HepG2 (cell line): ENCODE measurements around the gene MAP3K3. TPM values are rescaled to one million over a fixed set of nuclear protein-coding genes. Genes with fewer than 3 reads are reported as not detected.
A peak's percentile ranks its signal among the peaks of the same experiment; 100 is the strongest.

Source experiments
- DNMT1 ChIP-seq: sonication (generic); formaldehyde crosslinking; IDR thresholded peaks from 2 replicates; pipeline ENCODE4 v1.5.1; 2020; ENCODE audit warnings: mild to moderate bottlenecking, missing genetic modification reagents
- ESRRA ChIP-seq: sonication (generic); formaldehyde crosslinking; IDR thresholded peaks from 2 replicates; pipeline ENCODE4 v1.5.1; 2020; ENCODE audit warnings: mild to moderate bottlenecking, low read depth, missing genetic modification reagents
- GMEB2 ChIP-seq: IDR thresholded peaks from 2 replicates; pipeline ENCODE4 v1.6.1; 2016; ENCODE audit warnings: missing biosample characterization, missing genetic modification reagents, low read depth
- HOXD1 ChIP-seq: sonication (generic); formaldehyde crosslinking; IDR thresholded peaks from 2 replicates; pipeline ENCODE4 v1.5.0; 2020; ENCODE audit warnings: missing genetic modification reagents
- MIER2 ChIP-seq: IDR thresholded peaks from 2 replicates; pipeline ENCODE4 v1.6.1; 2016; ENCODE audit warnings: missing biosample characterization, missing genetic modification reagents
- RBM22 ChIP-seq: fragments of 200-400 bp; formaldehyde crosslinking; optimal IDR thresholded peaks from 2 replicates; pipeline ENCODE3; 2017; ENCODE audit warnings: mild to moderate bottlenecking, low read length, moderate library complexity
- SETDB1 ChIP-seq: sonication (generic); formaldehyde crosslinking; IDR thresholded peaks from 2 replicates; pipeline ENCODE4 v1.5.1; 2020; ENCODE audit warnings: missing genetic modification reagents, mild to moderate bottlenecking, borderline replicate concordance
- SMYD3 ChIP-seq: sonication (generic); formaldehyde crosslinking; IDR thresholded peaks from 2 replicates; pipeline ENCODE4 v1.8.1; 2023; ENCODE audit warnings: mild to moderate bottlenecking, missing genetic modification reagents
- TBP ChIP-seq: sonication (generic); formaldehyde crosslinking; IDR thresholded peaks from 2 replicates; pipeline ENCODE4 v1.5.0; 2020; ENCODE audit warnings: missing genetic modification reagents
- ZBED4 ChIP-seq: sonication (generic); formaldehyde crosslinking; IDR thresholded peaks from 2 replicates; pipeline ENCODE4 v1.4.0; 2020; ENCODE audit warnings: missing genetic modification reagents, borderline replicate concordance
- ZC3H13 ChIP-seq: sonication (generic); formaldehyde crosslinking; IDR thresholded peaks from 2 replicates; pipeline ENCODE4 v1.8.1; 2023; ENCODE audit warnings: mild to moderate bottlenecking, missing genetic modification reagents, moderate library complexity
- ZFP90 ChIP-seq: sonication (generic); formaldehyde crosslinking; IDR thresholded peaks from 2 replicates; pipeline ENCODE4 v1.8.0; 2022; ENCODE audit warnings: missing genetic modification reagents, mild to moderate bottlenecking, inconsistent platforms, borderline replicate concordance
- ZNF160 ChIP-seq: sonication (generic); formaldehyde crosslinking; IDR thresholded peaks from 2 replicates; pipeline ENCODE4 v1.8.0; 2022; ENCODE audit warnings: mild to moderate bottlenecking, inconsistent platforms, missing genetic modification reagents
- ZNF234 ChIP-seq: sonication (generic); formaldehyde crosslinking; conservative IDR thresholded peaks from 2 replicates; pipeline ENCODE4 v1.5.1; 2020; ENCODE audit warnings: mild to moderate bottlenecking, missing genetic modification reagents
- ZNF33B ChIP-seq: sonication (generic); formaldehyde crosslinking; IDR thresholded peaks from 2 replicates; pipeline ENCODE4 v1.5.1; 2020; ENCODE audit warnings: mild to moderate bottlenecking, missing genetic modification reagents
- ZNF558 ChIP-seq: sonication (generic); formaldehyde crosslinking; IDR thresholded peaks from 2 replicates; pipeline ENCODE4 v1.9.0; 2022; ENCODE audit warnings: mild to moderate bottlenecking, missing genetic modification reagents, borderline replicate concordance
- ZNF83 ChIP-seq: sonication (generic); formaldehyde crosslinking; IDR thresholded peaks from 2 replicates; pipeline ENCODE4 v1.4.0; 2020; ENCODE audit warnings: missing genetic modification reagents, mild to moderate bottlenecking, borderline replicate concordance
- ZNF878 ChIP-seq: sonication (generic); formaldehyde crosslinking; IDR thresholded peaks from 2 replicates; pipeline ENCODE4 v1.8.1; 2023; ENCODE audit warnings: mild to moderate bottlenecking, missing genetic modification reagents, moderate library complexity
- ZSCAN30 ChIP-seq: sonication (generic); formaldehyde crosslinking; IDR thresholded peaks from 2 replicates; pipeline ENCODE4 v1.5.0; 2020; ENCODE audit warnings: mild to moderate bottlenecking, missing genetic modification reagents
- polyA plus RNA-seq, 8 experiments: library from polyadenylated mRNA; depleted of rRNA in 3 of 8; stranded (reverse) in 7 of 8; unstranded in 1 of 8; fragments of >200 nt; fragmentation: Illumina TruSeq in 4 of 8; extraction: Trizol in 4 of 8; gene quantifications; 2 replicates each; pipeline versions ENCODE4 v1.2.1 to v1.2.3, GENCODE V29; 2011 to 2016; ENCODE audit warnings: low read depth in 4 of 8, missing spikeins in 1 of 8, mixed read lengths in 1 of 8; ENCODE audit not compliant: insufficient read depth in 1 of 8
- total RNA-seq, 5 experiments: library from RNA; depleted of rRNA; stranded (reverse); fragments of >200 nt; fragmentation: Illumina TruSeq; extraction: Trizol; gene quantifications; 2 replicates each; pipeline ENCODE4 v1.2.3, GENCODE V29; 2016; ENCODE audit warnings: low read depth in 1 of 5
- TF ChIP-seq, protein P1 (sequence below): sonication (generic); formaldehyde crosslinking; IDR thresholded peaks from 2 replicates; pipeline ENCODE4 v1.5.1; 2020; ENCODE audit warnings: mild to moderate bottlenecking, missing genetic modification reagents, moderate library complexity

MAP3K3 gene
- total and polyA plus RNA-seq, 2 of the 13 experiments (the other 11 are each of a cell fraction or from before 2014, with no cell fraction given): 17.7 to 21.8 TPM

GRCh38 chr17:63741408-63742173 lies 119.4 kb downstream of the MAP3K3 start, which contains the start of gene STRADA (continued):
- TF ChIP-seq ZSCAN30 (peak; percentile 95; the same call in 1 of the 2 replicates), ZNF160 (CRISPR knock-in tag) (no peak; the same call in 1 of the 2 replicates), ZNF558 (CRISPR knock-in tag) (peak; percentile 84; the same call in 1 of the 2 replicates), ZC3H13 (CRISPR knock-in tag) (no peak; the same call in 1 of the 2 replicates), ZNF83 (CRISPR knock-in tag) (no peak; the same call in 1 of the 2 replicates), GMEB2 (CRISPR knock-in tag) (peak; percentile 69), TBP (0 out of 2 replicates have a peak, but pooled peaks have one; percentile 43), ZNF878 (peak; percentile 95), MIER2 (CRISPR knock-in tag) (peak; percentile 38; the same call in 1 of the 2 replicates), ZNF33B (CRISPR knock-in tag) (no peak; the same call in 1 of the 2 replicates), SETDB1 (CRISPR knock-in tag) (no peak), SMYD3 (CRISPR knock-in tag) (peak; percentile 58), RBM22 (no peak), DNMT1 (CRISPR knock-in tag) (no peak), ZFP90 (CRISPR knock-in tag) (peak; percentile 81; the same call in 1 of the 2 replicates), ZBED4 (no peak; the same call in 1 of the 2 replicates), ESRRA (CRISPR knock-in tag) (no peak; the same call in 1 of the 2 replicates), HOXD1 (CRISPR knock-in tag) (peak; percentile 46; the same call in 1 of the 2 replicates), ZNF234 (CRISPR knock-in tag) (peak; percentile 60; the same call in 1 of the 2 replicates)
- TF ChIP-seq, protein P1, sequence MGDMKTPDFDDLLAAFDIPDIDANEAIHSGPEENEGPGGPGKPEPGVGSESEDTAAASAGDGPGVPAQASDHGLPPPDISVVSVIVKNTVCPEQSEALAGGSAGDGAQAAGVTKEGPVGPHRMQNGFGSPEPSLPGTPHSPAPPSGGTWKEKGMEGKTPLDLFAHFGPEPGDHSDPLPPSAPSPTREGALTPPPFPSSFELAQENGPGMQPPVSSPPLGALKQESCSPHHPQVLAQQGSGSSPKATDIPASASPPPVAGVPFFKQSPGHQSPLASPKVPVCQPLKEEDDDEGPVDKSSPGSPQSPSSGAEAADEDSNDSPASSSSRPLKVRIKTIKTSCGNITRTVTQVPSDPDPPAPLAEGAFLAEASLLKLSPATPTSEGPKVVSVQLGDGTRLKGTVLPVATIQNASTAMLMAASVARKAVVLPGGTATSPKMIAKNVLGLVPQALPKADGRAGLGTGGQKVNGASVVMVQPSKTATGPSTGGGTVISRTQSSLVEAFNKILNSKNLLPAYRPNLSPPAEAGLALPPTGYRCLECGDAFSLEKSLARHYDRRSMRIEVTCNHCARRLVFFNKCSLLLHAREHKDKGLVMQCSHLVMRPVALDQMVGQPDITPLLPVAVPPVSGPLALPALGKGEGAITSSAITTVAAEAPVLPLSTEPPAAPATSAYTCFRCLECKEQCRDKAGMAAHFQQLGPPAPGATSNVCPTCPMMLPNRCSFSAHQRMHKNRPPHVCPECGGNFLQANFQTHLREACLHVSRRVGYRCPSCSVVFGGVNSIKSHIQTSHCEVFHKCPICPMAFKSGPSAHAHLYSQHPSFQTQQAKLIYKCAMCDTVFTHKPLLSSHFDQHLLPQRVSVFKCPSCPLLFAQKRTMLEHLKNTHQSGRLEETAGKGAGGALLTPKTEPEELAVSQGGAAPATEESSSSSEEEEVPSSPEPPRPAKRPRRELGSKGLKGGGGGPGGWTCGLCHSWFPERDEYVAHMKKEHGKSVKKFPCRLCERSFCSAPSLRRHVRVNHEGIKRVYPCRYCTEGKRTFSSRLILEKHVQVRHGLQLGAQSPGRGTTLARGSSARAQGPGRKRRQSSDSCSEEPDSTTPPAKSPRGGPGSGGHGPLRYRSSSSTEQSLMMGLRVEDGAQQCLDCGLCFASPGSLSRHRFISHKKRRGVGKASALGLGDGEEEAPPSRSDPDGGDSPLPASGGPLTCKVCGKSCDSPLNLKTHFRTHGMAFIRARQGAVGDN (CRISPR knock-in tag): peak; percentile 94
